ENCODE data around the gene MACROD1.

DNA sequence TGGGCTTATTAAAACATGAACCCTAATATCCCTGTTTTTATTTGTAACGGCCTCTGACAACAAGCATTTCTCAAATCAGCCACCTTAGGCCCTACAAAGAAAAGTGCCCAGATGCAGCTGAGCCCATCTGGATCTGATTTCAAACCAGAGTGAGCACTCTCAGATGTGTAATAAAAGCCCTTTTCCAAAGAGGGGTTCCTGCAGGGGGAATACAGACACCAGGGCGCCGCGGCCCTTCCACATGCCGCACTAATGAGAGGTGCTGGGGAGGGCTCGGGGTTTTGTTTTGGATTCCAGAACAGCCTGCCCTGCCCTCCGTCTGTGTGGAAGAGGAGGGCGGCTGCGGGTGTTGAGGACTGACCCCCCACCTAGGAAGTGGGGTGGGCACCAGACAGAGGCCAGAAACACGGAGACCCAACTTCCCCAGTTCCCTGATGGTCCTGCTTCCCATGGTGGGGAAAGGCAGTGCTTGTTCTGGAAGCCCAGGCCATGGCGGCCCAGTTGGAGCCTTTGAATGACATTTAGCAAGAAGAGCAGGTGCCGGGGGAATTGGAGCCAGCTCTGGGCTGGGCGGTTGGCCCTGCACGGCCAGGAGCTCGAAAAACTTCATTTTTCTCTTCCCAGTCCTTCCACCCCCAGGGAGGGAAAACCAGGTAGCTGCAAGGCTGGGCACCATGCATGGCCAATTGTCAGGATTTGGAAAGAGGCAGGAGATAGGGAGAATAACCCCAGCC lies 63.7 kb downstream of the MACROD1 start:
- TF ChIP-seq, protein P1, sequence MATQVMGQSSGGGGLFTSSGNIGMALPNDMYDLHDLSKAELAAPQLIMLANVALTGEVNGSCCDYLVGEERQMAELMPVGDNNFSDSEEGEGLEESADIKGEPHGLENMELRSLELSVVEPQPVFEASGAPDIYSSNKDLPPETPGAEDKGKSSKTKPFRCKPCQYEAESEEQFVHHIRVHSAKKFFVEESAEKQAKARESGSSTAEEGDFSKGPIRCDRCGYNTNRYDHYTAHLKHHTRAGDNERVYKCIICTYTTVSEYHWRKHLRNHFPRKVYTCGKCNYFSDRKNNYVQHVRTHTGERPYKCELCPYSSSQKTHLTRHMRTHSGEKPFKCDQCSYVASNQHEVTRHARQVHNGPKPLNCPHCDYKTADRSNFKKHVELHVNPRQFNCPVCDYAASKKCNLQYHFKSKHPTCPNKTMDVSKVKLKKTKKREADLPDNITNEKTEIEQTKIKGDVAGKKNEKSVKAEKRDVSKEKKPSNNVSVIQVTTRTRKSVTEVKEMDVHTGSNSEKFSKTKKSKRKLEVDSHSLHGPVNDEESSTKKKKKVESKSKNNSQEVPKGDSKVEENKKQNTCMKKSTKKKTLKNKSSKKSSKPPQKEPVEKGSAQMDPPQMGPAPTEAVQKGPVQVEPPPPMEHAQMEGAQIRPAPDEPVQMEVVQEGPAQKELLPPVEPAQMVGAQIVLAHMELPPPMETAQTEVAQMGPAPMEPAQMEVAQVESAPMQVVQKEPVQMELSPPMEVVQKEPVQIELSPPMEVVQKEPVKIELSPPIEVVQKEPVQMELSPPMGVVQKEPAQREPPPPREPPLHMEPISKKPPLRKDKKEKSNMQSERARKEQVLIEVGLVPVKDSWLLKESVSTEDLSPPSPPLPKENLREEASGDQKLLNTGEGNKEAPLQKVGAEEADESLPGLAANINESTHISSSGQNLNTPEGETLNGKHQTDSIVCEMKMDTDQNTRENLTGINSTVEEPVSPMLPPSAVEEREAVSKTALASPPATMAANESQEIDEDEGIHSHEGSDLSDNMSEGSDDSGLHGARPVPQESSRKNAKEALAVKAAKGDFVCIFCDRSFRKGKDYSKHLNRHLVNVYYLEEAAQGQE (IDR thresholded peaks at IDR 0.05; ENCODE audit: low read depth) = no peak
- no peak for TF ChIP-seq NFIC (IDR thresholded peaks at IDR 0.05)

All from Ishikawa (cell line).